ENCODE results near the gene ASB9. TPM values are rescaled to one million over a fixed set of nuclear protein-coding genes. Genes with fewer than 3 reads are reported as not detected.
"Not testable (repeated sequence)": the region's sequence is repeated elsewhere in the genome, so short reads cannot be mapped to it uniquely, and the experiment has no call there.

Gene ASB9, protein sequence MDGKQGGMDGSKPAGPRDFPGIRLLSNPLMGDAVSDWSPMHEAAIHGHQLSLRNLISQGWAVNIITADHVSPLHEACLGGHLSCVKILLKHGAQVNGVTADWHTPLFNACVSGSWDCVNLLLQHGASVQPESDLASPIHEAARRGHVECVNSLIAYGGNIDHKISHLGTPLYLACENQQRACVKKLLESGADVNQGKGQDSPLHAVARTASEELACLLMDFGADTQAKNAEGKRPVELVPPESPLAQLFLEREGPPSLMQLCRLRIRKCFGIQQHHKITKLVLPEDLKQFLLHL
- 4.7 TPM for total RNA-seq

DNA sequence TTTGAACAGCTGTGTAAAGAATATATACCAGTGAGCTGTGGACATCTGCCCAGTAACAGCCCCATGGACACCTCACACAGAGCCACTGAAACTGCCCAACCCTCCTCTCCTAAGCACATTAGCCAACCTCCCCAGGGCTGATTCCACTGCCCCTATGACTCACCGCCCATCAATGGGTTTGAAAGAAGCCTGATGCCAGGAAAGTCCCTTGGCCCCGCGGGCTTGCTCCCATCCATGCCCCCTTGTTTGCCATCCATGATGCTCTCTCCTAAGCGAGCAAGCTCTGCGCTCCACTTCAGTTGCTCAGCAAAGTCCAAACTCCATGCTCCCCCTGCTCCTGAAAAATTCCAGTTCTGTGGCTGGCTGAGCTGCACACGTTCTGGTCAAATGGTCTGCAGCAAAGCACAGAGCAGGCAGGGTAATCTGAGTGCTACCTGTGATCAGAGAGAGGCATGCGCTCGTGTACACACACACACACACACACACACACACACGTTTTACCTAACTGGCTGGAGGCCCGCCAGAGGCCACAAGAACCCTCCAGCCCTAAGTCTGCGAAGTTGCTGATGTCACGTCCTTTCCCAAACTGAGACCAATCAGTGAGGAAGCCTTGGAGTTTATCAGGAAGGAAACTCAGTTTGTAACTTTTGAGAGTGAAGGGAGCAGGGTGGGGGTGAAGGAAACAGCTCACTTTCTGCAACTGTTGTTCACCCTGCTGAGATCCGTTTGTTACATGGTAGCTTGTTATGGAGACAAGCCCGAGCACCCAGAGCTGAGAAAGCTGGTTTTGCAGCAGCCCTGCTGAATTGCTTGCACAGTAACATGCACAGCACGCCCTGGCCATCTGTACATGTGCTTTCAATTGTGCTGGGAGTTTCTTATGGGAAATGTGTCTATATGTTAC is at the start of gene ASB9:
TSS of gene ASB9 (minus strand) at position 466 of the 904 bp plus-strand sequence. CDS start at position 257, 209 bp downstream.
- ATAC-seq (peak; percentile 89), DNase-seq (ENCODE audit: low spot score) (peak; percentile 81)

GRCh38 chrX:15319075-15319474 is 49.2 kb upstream of the ASB9 start:
- DNase-seq (ENCODE audit: low spot score) (no peak), ATAC-seq (no peak)

GRCh38 chrX:15315509-15315908 is 45.6 kb upstream of the ASB9 start, which contains the start of gene ASB11:
Gene ASB11 (minus strand): TSS chrX:15315640. CDS start chrX:15315605, 35 bp downstream.
- ATAC-seq (no peak), DNase-seq (ENCODE audit: low spot score) (no peak)

- DNase-seq (ENCODE audit: low spot score) (no peak), ATAC-seq (no peak)
Measured at GRCh38 chrX:15314472-15314871, 44.6 kb upstream of the ASB9 start.

- DNase-seq (ENCODE audit: low spot score) (no peak), ATAC-seq (no peak)
Measured at GRCh38 chrX:15311119-15311518, 41.2 kb upstream of the ASB9 start.

GRCh38 chrX:15310117-15310516 is 40.2 kb upstream of the ASB9 start:
- DNase-seq (ENCODE audit: low spot score) (no peak), ATAC-seq (peak; percentile 56)

DNA sequence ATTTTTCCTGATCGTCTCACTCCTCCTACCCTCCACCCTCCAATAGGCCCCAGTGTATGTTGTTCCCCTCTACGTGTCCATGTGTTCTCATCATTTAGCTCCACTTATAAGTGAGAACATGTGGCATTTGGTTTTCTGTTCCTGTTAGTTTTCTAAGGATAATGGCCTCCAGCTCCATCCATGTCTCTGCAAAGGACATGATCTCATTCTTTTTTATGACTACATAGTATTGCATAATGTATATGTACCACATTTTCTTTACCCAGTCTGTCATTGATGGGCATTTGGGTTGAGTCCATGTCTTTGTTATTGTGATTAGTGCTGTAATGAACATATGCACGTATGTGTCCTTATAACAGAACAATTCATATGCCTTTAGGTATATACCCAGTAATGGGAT is 36.0 kb upstream of the ASB9 start:
- not testable (repeated sequence) for ATAC-seq; DNase-seq (ENCODE audit: low spot score)

- ATAC-seq (peak; percentile 56), DNase-seq (ENCODE audit: low spot score) (peak; percentile 45)
Measured at GRCh38 chrX:15301924-15302323, 32.0 kb upstream of the ASB9 start.

DNA sequence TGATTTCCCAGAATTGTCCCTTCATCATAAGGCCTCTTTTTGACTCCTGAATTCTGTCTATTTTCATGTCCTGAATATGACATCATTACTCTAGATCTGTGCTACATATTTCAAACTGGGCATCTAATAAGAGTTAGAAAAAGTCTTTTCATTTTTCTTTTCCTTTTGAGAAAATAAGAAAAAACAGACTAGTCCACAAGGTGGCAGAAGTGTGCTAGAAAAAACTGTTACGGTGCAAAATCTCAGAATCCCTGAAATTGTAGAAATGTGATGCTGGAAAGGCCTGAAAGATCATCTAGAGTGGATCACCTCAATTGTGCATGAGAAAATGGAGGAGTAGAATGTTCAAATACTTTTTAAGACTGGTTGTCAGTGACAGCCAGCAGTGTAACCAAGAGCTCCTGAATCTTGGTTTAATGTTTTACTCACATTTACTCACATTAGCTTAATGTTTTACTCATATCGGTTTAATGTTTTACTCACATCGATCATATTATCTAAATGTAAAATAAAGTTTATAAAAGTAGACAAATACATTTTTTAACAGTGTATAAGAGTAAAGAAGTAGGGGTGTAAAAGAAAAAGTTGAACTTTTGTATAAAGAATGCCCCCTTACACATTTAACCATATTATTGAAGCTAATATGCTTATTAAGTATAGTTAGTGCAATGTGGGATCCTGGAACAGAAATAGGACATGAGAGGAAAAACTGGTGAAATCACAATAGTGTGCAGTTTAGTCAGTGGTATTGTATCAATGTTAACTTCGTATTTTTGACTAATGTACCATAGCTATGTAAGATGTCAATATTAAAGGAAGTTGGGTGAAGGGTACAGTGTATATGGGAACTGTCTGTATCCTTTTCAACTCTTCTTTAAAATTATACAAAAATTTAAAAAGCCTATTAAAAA is 30.3 kb upstream of the ASB9 start:
- DNase-seq (ENCODE audit: low spot score): no peak
- peak; percentile 81 for ATAC-seq

DNA sequence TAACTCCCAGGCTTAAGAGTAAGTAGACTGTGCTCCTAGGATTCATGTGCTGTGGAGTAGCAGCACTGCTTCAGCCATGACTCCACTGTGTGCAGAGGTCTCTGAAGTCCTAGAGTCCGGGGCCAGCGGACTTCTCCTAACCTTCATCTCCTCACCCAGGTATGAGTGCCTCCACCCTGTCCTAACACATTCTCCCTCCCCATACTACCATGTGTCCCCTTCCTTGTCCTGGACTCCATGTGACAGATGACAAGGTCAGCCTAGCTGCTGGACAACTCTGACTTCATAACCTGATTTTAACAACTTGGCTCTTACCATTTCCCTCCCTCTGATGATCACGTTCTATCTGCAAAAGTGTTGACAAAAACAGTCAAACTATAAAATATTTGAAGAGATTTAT is 28.9 kb upstream of the ASB9 start:
- no peak for ATAC-seq
- no peak for DNase-seq (ENCODE audit: low spot score)

- DNase-seq (ENCODE audit: low spot score) (no peak), ATAC-seq (no peak)
Measured at GRCh38 chrX:15298201-15298600, 28.3 kb upstream of the ASB9 start.

DNA sequence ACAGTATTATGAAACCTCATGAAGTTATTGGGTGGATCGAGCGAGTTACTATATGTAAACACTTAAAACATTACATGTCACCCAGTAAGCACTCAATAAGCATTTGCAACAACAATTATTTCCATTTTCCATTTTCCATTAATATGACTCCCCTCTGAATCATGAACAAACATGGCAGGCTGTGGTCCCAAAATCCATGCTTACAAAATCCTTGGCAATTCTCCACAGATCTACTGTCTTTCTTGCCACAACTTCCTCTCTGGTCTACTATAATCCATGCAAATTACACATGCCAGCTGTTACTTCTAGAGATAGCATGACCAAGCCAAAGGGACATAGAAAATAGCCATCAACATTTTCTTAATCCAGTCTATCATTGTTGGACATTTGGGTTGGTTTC is 23.6 kb upstream of the ASB9 start:
- no peak for DNase-seq (ENCODE audit: low spot score)
- no peak for ATAC-seq

DNA sequence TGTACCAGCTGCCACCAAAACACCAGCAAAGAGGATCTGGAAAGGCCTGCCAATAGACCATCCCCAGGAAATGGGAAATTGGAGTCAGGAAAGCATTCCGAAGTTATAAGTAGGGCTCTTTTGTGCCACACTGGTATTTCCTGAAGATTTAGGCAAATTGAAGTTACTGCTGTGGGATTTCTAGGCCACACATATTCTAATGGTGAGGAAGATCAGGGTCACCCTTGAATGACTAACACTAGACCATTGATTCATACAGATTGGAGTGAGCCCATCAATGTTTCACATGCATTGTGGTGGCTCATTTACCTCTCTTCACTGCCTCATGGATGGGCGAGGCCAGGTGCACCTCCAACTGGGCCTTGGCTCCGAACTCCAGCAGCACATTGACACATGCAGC is 23.0 kb upstream of the ASB9 start:
- ATAC-seq (no peak), DNase-seq (ENCODE audit: low spot score) (no peak)

- ATAC-seq: peak; percentile 80
Measured at GRCh38 chrX:15277604-15278003, 7.7 kb upstream of the ASB9 start.

DNA sequence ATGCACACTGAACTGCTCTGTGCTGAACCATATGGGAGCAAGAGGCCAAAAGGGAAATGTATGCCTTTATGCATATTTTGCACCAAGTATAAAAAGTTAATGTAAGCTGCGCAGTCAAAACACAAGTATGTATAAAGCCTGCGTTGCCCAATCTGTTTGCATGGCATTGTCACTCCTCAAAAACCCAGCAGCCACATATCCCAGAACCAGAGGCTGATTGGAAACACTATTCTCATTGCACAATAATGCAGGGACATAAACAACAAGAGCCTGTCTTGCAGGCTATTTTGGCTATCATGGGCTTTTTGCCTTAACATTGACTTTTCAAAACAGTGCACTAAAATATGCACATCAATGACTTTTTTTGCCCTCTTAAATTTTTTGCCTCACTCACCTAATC is 5.1 kb upstream of the ASB9 start:
- DNase-seq (ENCODE audit: low spot score): no peak
- ATAC-seq: peak; percentile 54

More at GRCh38 chrX:15277604-15278003, 7.7 kb upstream of the ASB9 start:
- peak; percentile 53 for DNase-seq (ENCODE audit: low spot score)

DNA sequence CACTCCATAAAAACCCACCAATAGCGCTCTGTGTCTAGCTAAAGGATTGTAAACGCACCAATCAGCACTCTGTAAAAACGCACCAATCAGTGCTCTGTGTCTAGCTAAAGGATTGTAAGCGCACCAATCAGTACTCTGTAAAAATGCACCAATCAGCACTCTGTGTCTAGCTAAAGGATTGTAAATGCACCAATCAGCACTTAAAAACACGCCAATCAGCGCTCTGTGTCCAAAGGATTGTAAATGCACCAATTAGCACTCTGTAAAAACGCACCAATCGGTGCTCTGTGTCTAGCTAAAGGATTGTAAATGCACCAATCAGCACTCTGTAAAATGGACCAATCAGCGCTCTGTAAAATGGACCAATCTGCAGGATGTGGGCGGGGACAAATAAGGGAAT is 3.4 kb upstream of the ASB9 start:
- not testable (repeated sequence) for DNase-seq (ENCODE audit: low spot score)

GRCh38 chrX:15271757-15272156 is 1.9 kb upstream of the ASB9 start:
- ATAC-seq (no peak), DNase-seq (ENCODE audit: low spot score) (no peak)

More for the DNA sequence above, 3.4 kb upstream of the ASB9 start:
- ATAC-seq: not testable (repeated sequence)

DNA sequence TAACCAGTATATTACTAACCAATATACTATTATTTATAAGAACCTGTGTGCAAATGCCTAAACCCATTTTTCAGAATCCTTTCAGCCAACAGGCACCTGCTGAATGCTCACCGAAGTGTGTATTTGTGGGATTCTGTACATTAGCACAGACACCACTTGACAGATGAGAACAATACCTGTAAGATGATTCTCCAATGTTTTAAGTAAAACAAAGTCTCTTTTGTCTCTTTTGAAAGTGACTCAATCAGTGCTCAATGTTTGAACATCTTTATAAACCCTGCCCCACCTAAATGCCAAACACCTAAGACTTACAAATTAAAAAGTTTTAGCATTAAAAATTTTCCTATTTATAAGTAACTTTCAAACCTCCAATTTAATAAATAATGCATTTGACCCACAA is 763 bp downstream of the ASB9 start:
- ATAC-seq: no peak

DNA sequence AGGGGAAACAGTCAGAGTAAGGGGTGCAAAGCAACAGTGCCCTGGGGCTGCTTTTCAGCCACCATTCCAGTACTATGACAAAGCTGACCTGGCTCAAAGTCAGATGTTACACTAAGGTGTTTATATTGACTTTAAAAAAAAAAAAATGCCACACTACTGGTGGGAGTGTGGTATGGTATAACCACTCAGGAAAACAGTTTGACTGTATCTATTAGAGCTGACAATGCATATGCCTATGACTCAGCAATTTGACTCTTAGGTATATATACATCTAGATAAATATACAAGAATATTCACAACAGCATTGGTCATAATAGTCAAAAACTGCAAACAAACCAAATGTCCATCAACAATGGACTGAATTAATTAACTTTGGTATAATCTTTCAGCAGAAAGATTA is 15.0 kb downstream of the ASB9 start:
- ATAC-seq (no peak), DNase-seq (ENCODE audit: low spot score) (no peak)

More for the DNA sequence above, 763 bp downstream of the ASB9 start:
- DNase-seq (ENCODE audit: low spot score): no peak

GRCh38 chrX:15245896-15246295 is 24.0 kb downstream of the ASB9 start:
- no peak for ATAC-seq
- DNase-seq (ENCODE audit: low spot score): no peak

- DNase-seq (ENCODE audit: low spot score): no peak
Measured at GRCh38 chrX:15244421-15244820, 25.5 kb downstream of the ASB9 start.

More at GRCh38 chrX:15244421-15244820, 25.5 kb downstream of the ASB9 start:
- no peak for ATAC-seq
